GM19099 (cell line): ENCODE data around the gene ZNF804B.

Experiments used
- POLR2A ChIP-seq: IDR thresholded peaks from 3 replicates; pipeline ENCODE4 v1.6.1; 2011; ENCODE audit warnings: low read depth; ENCODE audit not compliant: insufficient read length; ENCODE audit errors: extremely low read depth

Gene ZNF804B

GRCh38 chr7:89077992-89078391 is 318.5 kb downstream of the ZNF804B start:
- no peak for TF ChIP-seq POLR2A

- TF ChIP-seq POLR2A: no peak
Measured at GRCh38 chr7:89085580-89085979, 326.1 kb downstream of the ZNF804B start.

GRCh38 chr7:89091550-89091949 is 332.1 kb downstream of the ZNF804B start:
- TF ChIP-seq POLR2A: no peak

- TF ChIP-seq POLR2A: no peak
Measured at GRCh38 chr7:89094269-89094668, 334.8 kb downstream of the ZNF804B start.

GRCh38 chr7:89103564-89103963 is 344.1 kb downstream of the ZNF804B start:
- TF ChIP-seq POLR2A: no peak

- no peak for TF ChIP-seq POLR2A
Measured at GRCh38 chr7:89104748-89105685, 345.5 kb downstream of the ZNF804B start.

- TF ChIP-seq POLR2A: no peak
Measured at GRCh38 chr7:89123871-89124270, 364.4 kb downstream of the ZNF804B start.

GRCh38 chr7:89129600-89130375 is 370.3 kb downstream of the ZNF804B start:
- no peak for TF ChIP-seq POLR2A

- no peak for TF ChIP-seq POLR2A
Measured at GRCh38 chr7:89133357-89133756, 373.9 kb downstream of the ZNF804B start.

- TF ChIP-seq POLR2A: no peak
Measured at GRCh38 chr7:89133819-89134218, 374.3 kb downstream of the ZNF804B start.

- no peak for TF ChIP-seq POLR2A
Measured at GRCh38 chr7:89145801-89146200, 386.3 kb downstream of the ZNF804B start.

GRCh38 chr7:89160107-89160506 is 400.6 kb downstream of the ZNF804B start:
- TF ChIP-seq POLR2A: no peak

- no peak for TF ChIP-seq POLR2A
Measured at GRCh38 chr7:89165421-89165820, 405.9 kb downstream of the ZNF804B start.

GRCh38 chr7:89170628-89171027 is 411.1 kb downstream of the ZNF804B start:
- TF ChIP-seq POLR2A: no peak

- no peak for TF ChIP-seq POLR2A
Measured at GRCh38 chr7:89182116-89182515, 422.6 kb downstream of the ZNF804B start.

GRCh38 chr7:89183712-89184111 is 424.2 kb downstream of the ZNF804B start:
- no peak for TF ChIP-seq POLR2A
